GM18861 (cell line): ENCODE results near the gene SLC35E1.

Experiments
- ATAC-seq: cut with Tn5 transposase; IDR thresholded peaks from one replicate; pipeline ENCODE4 v1.9.1; 2021; ENCODE audit not compliant: unreplicated experiment

SLC35E1 gene

GRCh38 chr19:16598848-16599247 is 26.6 kb upstream of the SLC35E1 start:
- ATAC-seq, result no peak

- ATAC-seq, result no peak
Observed at GRCh38 chr19:16596399-16596798, 24.2 kb upstream of the SLC35E1 start.

DNA sequence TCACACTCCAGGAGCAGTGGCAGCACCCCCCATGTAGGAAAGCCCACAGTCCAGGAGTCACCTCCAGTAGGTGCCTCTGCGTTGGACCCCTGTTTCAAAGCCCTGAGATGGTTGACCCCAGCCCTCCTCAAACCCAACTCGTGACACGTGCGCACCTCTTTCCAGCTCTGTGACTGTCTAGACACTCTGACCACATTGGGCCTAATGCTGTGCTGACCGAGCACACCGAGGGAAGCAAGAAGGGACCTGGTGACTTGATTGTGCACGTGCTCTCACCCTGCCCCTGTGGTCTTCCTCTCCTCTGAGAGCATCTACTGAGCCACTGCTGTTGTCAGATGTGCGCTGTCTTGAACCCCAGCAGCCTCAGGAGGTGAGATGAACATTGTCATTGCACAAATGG is 22.9 kb upstream of the SLC35E1 start:
- ATAC-seq, result no peak

GRCh38 chr19:16594681-16595091 is 22.5 kb upstream of the SLC35E1 start:
- no peak for ATAC-seq

- ATAC-seq, result no peak
Observed at GRCh38 chr19:16594131-16594586, 21.9 kb upstream of the SLC35E1 start.

DNA sequence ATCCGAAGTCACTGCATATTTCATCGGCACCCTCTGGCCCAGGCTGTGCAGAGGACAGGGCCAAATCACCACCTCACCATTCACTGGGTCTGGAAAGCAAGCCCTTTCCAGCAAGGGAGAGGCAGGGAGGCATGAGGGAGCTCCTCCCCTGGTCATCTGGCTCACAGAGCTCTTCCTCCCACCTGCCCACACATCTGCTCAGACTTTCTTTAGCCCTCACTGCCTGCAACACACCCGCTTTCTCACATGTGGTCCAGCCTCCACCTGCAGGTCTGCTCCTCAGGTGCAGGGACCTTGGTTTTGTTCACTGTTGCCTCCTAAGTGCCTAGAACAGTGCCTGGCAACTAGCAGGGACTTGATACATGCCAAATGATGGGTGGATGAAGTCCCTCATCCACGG is 21.0 kb upstream of the SLC35E1 start:
- no peak for ATAC-seq

DNA sequence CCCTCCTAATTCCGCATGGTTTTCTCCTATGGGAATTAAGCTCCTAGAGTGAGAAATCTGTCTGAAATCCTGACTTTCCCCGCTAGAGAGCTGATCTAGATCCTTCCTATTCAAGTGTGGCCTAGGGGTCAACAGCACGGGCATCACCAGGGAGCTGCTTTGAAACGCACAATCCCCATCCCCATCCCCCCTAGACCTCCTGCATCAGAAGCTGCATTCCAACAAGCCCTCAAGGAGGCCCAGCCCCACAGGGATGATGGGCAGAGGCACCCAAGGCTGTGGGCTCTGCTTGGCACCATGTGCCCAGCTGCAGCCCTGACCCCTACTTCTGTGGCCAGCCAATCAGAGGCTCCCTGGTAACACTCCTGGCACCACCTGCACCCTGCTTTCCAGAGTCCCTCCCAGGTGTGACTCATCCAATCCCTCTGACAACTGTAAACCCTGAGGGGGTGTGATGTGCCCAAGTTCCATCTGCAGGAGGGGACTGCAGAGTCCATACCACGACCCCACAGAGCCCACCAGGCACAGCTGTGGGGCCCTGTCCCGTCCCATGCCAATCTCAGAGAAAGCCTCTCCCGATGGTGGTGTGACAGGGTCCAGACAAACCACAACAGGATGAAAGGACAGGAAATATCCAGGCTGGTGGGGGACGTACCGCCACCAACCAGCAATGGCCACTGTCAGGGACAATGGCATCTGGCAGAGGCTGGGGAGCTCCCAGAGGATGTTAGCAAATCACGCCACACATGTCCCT is 19.8 kb upstream of the SLC35E1 start:
- ATAC-seq, result no peak

DNA sequence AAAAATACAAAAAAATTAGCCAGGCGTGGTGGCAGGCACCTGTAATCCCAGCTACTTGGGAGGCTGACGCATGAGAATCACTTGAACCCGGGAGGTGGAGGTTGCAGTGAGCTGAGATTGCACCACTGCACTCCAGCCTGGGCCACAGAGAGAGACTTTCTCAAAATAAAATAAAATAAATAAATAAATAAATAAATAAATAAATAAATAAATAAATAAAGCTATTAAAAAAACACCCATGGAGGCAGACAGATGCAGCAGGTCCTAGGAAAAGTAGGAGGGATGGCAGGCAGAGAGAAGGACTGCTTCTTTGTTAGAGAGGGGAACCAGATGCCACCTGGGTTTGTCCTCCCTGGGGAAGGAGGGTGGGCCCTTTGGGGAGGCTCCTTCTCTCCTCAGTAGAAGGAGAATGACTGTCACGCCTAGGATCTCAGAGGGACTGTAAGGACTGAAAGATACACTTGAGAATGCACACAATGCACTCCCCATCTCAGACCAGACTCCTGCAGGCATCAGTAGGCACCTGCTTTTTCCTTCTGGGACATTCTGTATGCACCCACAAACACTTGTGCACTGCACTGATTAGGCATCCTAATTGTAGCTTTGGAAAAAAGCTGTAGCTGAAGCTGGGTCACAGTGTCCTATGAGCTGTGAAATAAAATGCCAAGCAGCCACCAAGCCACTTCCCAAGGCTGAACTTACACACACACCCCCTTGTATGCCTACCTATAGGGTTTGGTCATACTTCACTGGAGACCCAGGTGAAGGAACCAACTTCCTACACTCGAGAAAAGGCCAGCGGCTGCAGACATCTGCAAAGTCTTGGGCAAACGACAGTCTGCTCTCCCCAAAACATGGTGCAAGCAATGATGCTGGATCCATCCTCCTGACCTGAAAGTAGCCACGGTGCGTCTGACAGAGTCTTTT is 18.9 kb upstream of the SLC35E1 start:
- ATAC-seq, result no peak

GRCh38 chr19:16589917-16590316 is 17.7 kb upstream of the SLC35E1 start:
- ATAC-seq, result no peak

GRCh38 chr19:16588824-16589577 is 16.8 kb upstream of the SLC35E1 start:
- ATAC-seq, result no peak

DNA sequence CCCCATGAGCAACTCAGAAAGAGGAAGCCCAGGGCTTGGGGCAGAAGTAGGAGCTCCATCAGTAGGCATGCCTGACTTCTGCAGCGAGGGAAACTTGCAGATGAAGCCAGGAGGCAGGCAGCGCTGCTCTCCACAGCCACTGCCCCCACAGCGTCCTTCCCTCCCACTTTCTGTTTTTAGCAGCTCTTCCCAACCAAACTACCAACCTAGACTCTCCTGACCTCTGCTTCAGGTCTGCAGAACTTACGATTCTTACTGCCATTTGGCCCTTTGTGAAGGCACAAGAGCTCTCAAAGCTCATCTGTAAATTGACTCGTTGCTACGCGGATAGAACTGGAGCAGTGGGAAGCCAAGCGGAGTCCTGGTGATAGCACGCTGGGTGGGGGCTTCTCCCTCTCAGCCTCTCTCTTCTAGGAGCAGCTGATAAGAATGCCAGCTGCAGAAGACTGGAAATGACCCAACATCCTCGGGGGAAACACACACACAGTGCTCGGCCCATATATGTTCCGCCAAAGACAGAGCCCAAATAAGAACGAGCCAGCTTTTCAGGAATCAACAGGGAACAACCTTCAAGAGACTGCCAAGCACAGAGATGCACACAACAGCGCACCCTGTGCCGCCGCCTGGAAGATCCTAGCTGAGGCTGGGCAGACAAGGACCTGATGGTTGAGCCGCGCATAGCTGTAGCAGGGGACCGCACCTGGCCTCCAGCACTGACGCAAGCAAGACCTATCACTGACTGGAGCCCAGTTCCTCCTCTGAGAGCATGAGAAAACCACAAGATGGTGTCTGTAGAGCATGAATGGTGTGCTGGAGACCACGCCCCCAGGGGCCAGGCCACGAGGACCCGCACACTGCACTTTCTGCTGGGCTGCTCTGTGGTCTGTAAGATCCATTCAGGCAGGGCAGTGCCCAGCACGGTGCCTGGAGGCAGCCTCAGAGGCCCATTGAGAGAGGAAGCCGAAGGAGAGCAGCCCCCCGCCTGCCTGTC is 15.9 kb upstream of the SLC35E1 start:
- ATAC-seq, result peak; percentile 39

DNA sequence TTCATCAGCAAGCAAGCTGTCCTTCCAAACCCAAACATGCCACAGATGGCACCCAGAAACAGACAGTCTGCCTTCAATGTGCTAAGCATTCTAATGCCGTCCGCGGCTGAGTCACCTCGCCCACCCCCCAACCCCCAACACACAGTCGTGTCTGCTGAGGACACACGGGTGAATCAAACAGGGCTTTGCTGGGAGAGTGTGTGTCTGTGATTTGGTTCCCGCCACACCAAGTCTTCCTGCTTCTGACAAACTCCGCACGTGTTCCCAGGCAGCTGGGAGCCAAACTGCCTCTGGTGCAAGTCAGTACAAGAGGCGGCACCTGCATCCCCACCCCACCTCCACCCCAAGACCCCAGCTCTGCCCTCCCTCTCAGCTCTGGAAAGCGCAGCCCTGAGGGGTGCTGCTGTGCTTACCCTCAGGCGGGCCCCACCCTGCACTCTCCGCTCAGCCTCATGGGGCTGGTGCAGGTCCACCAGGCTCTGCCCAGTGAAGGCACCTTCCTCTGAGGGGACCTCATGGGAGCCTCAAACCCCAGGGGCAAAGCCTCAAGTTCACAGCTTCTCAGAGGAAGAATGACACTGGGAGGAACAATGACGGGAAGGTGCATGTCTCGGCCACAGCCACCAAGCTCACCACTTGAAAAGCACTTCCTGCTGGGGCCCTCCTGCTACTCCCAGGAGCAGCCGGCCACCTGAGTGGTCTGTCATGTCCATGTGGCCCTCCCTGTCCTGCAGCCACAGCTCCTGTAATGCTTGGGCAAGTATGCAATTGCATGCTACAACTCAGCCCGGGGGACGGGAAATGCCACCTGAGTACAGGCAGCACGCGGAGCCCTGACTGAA is 15.0 kb upstream of the SLC35E1 start:
- no peak for ATAC-seq

- no peak for ATAC-seq
Observed at GRCh38 chr19:16586477-16586871, 14.3 kb upstream of the SLC35E1 start.

DNA sequence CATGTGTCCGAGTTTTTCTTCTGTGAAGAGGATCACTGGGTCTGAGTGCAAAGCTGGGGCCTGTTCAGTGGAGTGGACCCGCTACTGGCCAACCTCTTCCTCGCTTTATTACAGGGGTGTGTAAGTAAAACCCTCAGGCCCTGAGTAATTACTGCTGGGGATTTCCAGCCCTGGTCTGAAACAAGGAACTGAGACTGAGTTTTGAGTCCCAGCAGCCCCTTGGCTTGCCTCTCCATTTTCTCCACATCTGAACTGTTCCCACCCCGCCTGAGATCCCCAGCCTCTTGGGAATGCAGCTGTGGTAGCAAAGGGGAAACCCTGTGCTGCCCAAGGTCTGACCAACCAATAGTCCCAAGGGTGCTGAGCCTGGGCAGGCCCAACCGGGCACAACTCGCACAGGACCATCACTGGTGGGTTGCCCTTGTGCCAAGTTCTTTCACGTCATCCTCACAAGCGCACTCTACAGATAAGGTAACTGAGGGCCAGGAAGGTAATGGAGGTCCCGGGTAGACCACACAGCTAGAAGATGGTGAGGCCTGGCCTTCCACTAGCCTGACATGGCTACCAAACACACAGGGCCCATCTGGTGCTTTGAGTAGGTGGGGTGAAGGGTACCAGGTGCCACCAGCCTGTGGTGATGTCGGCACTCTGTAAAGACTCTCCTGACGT is 13.7 kb upstream of the SLC35E1 start:
- peak; percentile 29 for ATAC-seq

DNA sequence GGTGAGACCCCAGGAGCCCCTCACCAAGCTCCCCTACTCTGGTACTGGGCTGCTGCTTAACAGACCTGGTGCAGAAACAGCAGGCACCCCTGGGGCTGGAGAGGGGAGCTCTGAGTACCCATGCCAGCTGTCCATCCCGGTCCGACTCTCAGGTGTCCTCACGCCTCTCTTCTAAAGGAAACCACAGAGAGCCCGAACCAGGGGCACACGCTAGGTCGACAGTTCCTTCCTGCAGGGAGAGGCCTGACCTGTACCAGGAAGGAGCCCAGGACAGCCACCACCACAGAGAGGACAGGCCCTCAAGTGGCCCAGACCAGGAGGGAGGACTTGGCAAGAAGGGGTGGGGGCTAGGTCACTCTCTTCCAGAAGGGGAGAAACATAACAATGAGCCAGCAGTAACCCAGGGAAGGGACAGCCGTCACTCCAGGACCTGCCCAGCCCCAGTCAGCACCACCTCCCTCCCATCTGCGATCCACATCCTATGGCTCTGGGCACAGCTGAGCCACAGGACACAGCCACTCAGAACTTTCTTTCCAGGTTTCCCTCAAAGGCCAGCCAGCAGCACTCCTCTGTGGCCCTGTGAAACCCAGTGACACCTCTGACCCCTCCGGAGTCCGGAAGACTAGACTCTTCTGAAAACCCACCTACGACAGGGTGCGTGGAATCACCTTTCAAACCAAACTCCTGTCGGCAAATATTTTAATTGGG is 13.0 kb upstream of the SLC35E1 start:
- no peak for ATAC-seq

DNA sequence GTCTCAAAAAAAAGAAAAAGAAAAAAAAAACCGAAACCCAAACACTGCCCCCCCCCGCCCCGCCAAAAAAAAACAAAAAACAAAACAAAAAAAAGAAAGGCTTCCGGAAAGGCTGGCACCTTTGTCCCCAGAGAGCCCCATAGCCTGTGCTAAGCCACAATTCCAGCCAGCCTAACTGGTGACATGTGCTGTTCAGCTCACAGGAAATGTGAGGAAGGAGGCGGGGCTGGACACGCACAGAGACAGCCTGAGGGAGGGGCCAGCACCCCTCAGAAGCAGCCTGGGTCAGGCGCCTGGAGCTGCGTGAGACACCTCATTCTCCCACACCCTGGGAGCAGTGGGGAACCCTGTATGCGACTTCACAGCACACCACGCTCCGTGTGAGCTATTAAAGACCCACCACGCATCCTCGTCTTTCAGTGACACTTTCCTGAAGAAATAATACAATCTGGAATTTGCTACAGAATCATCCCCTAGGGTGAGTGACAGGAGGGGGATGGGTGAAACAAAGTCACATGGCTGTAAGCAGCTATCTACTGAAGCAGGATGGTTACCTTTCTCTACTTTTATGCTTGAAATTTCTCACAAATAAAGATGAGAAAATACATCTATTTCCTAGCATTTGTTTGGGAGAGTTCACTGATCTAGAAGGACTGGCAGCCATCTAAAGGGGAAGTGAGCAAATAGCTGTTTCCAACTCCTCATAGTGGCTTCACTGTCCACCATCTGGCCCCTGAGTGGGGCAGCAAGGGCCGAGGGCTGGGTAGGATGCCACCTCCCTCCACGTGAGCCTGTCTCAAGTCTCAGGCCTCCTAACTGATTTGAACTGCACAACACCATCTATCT is 12.3 kb upstream of the SLC35E1 start:
- ATAC-seq, result peak; percentile 37
